MCF 10A (cell line): ENCODE data around the gene NRL. TPM values are rescaled to one million over a fixed set of nuclear protein-coding genes. Genes with fewer than 3 reads are reported as not detected.

Experiments used
- BruUV-seq: library from RNA; stranded (reverse); fragments of 400-500 nt; replicated peaks from 2 replicates; lab custom pipeline; 2021; lab: Mats Ljungman, UMichigan
- CTCF ChIA-PET: fragments of 300-600 bp; sonication (Branson Sonifier 250); formaldehyde crosslinking; extraction: SDS; loops from one replicate; lab custom pipeline; 2021; ENCODE audit warnings: antibody characterized with exemption, inconsistent platforms; lab: Yijun Ruan, JAX
- POLR2A ChIA-PET: fragments of 300-600, 350-650 bp; sonication (Branson Sonifier 250); formaldehyde crosslinking; extraction: SDS; loops from one replicate; lab custom pipeline; 2020; ENCODE audit warnings: antibody characterized with exemption, inconsistent platforms; lab: Yijun Ruan, JAX
- DNase-seq: peaks from one replicate; pipeline ENCODE4 v3.0.0-alpha.2; 2018; ENCODE audit not compliant: unreplicated experiment
- H3K27ac Mint-ChIP-seq: one replicate; pipeline ENCODE4 v1.8.0; 2022; ENCODE audit warnings: mild to moderate bottlenecking, low read depth, mixed read lengths; ENCODE audit not compliant: unreplicated experiment
- H3K27me3 Mint-ChIP-seq: one replicate; pipeline ENCODE4 v1.8.0; 2022; ENCODE audit warnings: mixed read lengths; ENCODE audit not compliant: insufficient read depth, unreplicated experiment
- H3K36me3 Mint-ChIP-seq: one replicate; pipeline ENCODE4 v1.8.0; 2022; ENCODE audit warnings: mild to moderate bottlenecking, moderate library complexity, mixed read lengths; ENCODE audit not compliant: insufficient read depth, unreplicated experiment
- H3K4me1 Mint-ChIP-seq: one replicate; pipeline ENCODE4 v1.8.0; 2022; ENCODE audit warnings: mixed read lengths; ENCODE audit not compliant: insufficient read depth, unreplicated experiment
- H3K4me3 Mint-ChIP-seq: one replicate; pipeline ENCODE4 v1.8.0; 2022; ENCODE audit warnings: mild to moderate bottlenecking, moderate library complexity, mixed read lengths; ENCODE audit not compliant: unreplicated experiment
- H3K9me3 Mint-ChIP-seq: one replicate; pipeline ENCODE4 v1.8.0; 2022; ENCODE audit warnings: mixed read lengths; ENCODE audit not compliant: unreplicated experiment
- CTCF ChIP-seq: fragments of 200-600 bp; IDR thresholded peaks from one replicate; pipeline ENCODE4 v1.8.0; 2022; ENCODE audit warnings: antibody characterized with exemption, mild to moderate bottlenecking; ENCODE audit not compliant: unreplicated experiment
- intact Hi-C: fragments of 100-400 bp; cut with micrococcal nuclease; formaldehyde crosslinking; loops from 2 replicates; pipeline ENCODE4 v1.14.1; 2022
- total RNA-seq: library from RNA; stranded (reverse); gene quantifications from 2 replicates; pipeline ENCODE4 v1.2.3, GENCODE V29; 2022

NRL gene
- total RNA-seq, 1 experiment from 2014 or later, result 2.1 TPM

- BruUV-seq, result no TSS peak
- Mint-ChIP-seq H3K4me3 (no peak overlapping the region), H3K9me3 (no peaks in the 10 kb centered on the region), H3K4me1 (no peaks in the 10 kb centered on the region), H3K36me3 (peaks cover 51% of the 10 kb centered on the region), H3K27me3 (no peaks in the 10 kb centered on the region), H3K27ac (no peak overlapping the region)
- POLR2A ChIA-PET, result interaction anchor here (1.2 to 1.6 kb wide), 2 partner anchors 19 to 39 kb away, joined by 5 to 8 read pairs; partner anchors contain the start of genes EMC9 and IRF9
- CTCF ChIA-PET, result no interaction called here
- TF ChIP-seq CTCF, result no peak
- DNase-seq, result no peak
- intact Hi-C loops, result no loop called here
Observed at GRCh38 chr14:24122416-24122815, 7.7 kb upstream of the NRL start.

DNA sequence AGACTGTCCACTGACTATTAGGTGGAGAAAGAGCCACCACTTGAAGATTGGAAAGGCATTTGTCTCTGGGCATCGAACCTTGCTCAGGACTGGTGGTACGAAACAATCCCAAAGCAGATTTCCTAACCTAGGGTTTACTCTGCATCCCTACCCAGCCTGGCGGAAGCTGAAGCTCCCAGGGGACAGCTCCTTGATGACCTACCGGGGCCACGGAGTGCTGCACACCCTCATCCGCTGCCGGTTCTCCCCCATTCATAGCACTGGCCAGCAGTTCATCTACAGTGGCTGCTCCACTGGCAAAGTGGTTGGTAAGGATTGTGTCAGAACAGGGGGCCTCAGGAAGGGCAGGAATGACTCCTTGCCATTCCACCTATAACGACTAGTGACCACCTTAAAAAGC lies 6.5 kb upstream of the NRL start:
- no peak for DNase-seq
- ChIA-PET POLR2A (interaction anchor here (0.5 to 1.2 kb wide), 2 partner anchors 40 to 74 kb away, joined by 3 to 5 read pairs; partner anchors contain the start of genes IRF9 and TM9SF1), CTCF (no interaction called here)
- Mint-ChIP-seq H3K27ac (no peak overlapping the region), H3K4me3 (no peak overlapping the region), H3K36me3 (peaks cover 57% of the 10 kb centered on the region), H3K27me3 (no peaks in the 10 kb centered on the region), H3K4me1 (no peaks in the 10 kb centered on the region), H3K9me3 (no peaks in the 10 kb centered on the region)
- no TSS peak for BruUV-seq
- no peak for TF ChIP-seq CTCF
- intact Hi-C loops, result no loop called here

DNA sequence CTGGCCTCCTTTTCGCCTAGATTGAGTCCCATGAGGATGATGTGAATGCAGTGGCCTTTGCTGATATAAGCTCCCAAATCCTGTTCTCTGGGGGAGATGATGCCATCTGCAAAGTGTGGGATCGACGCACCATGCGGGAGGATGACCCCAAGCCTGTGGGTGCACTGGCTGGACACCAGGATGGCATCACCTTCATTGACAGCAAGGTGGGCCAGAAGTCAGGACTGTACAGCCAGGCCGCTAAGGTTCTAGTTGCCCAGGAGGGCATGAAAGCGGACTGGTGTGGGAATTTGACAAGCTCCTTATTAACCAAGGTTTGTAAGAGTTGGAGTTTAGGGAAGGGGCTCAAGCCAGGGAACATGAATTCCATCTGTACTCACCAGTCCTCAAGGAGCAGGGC lies 4.9 kb upstream of the NRL start:
- peaks cover 61% of the 10 kb centered on the region for H3K36me3 Mint-ChIP-seq
- no TSS peak for BruUV-seq
- H3K27me3 Mint-ChIP-seq, result no peaks in the 10 kb centered on the region
- intact Hi-C loops, result no loop called here
- CTCF ChIA-PET, result interaction anchor here (0.5 to 1.7 kb wide), 4 partner anchors 12 to 177 kb away, joined by 3 to 4 read pairs (median 4); no protein-coding TSS in a partner anchor
- H3K4me1 Mint-ChIP-seq, result peaks cover 9% of the 10 kb centered on the region
- POLR2A ChIA-PET, result interaction anchor here (6.6 kb wide), 1 partner anchor 17 kb away, joined by 252 read pairs; the partner anchor contains the start of genes EMC9, FITM1 and PSME1
- H3K4me3 Mint-ChIP-seq, result no peak overlapping the region
- DNase-seq, result no peak
- H3K9me3 Mint-ChIP-seq, result no peaks in the 10 kb centered on the region
- H3K27ac Mint-ChIP-seq, result no peak overlapping the region
- TF ChIP-seq CTCF, result no peak

DNA sequence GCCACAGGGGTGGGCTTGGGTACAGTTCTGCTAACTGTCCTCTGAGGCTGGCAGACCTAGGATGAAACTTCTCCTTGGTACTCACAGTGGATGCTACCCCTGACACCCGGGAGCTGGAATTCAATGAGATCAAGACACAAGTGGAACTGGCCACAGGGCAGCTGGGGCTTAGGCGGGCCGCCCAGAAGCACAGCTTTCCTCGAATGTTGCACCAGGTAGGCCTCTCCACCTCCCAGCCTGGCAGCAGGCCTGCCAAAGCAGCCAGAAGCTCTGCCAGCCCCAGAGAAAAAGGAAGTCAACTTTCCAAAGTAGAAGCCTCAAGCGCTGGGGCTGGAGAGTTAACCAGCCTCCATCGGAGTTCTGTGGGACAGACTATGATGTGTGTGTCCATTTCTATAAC lies 2.4 kb upstream of the NRL start:
- no peak overlapping the region for H3K27ac Mint-ChIP-seq
- POLR2A ChIA-PET, result interaction anchor here (3.6 to 6.6 kb wide), 3 partner anchors 9 to 31 kb away, joined by 40 to 252 read pairs (median 114); partner anchors contain the start of genes EMC9, FITM1, PSME1 and PSME2
- peaks cover 59% of the 10 kb centered on the region for H3K36me3 Mint-ChIP-seq
- H3K27me3 Mint-ChIP-seq, result no peaks in the 10 kb centered on the region
- H3K4me3 Mint-ChIP-seq, result no peak overlapping the region
- TF ChIP-seq CTCF, result no peak
- no peak for DNase-seq
- intact Hi-C loops, result no loop called here
- no TSS peak for BruUV-seq
- peaks cover 9% of the 10 kb centered on the region for H3K4me1 Mint-ChIP-seq
- CTCF ChIA-PET, result interaction anchor here (0.6 to 1.8 kb wide), 7 partner anchors 8 to 84 kb away, joined by 3 to 5 read pairs (median 3); partner anchors contain the start of gene IRF9
- no peaks in the 10 kb centered on the region for H3K9me3 Mint-ChIP-seq
